Heart left ventricle (tissue), 16 donors: ENCODE data around the gene THSD7B. TPM values are rescaled to one million over a fixed set of nuclear protein-coding genes. Genes with fewer than 3 reads are reported as not detected.

Experiments
- ATAC-seq, 4 donors: fragments of 200-7000 bp; cut with Tn5 transposase; one replicate each; pipeline ENCODE4 v1.9.1; 2020 to 2022; ENCODE audit warnings: moderate library complexity in 4 of 4, mild to moderate bottlenecking in 3 of 4, moderate number of reproducible peaks in 1 of 4
- DNase-seq, 5 donors: peaks; one replicate each; pipeline ENCODE4 v3.0.0-alpha.2; 2020
- H3K27ac ChIP-seq, 12 donors: fragments of 200-600 bp; sonication (generic) in 4 of 12; one replicate each; pipeline versions ENCODE4 v1.5.0 to v1.8.0; 2016 to 2022; ENCODE audit warnings: mild to moderate bottlenecking in 2 of 12
- H3K27me3 ChIP-seq, 9 donors: fragments of 200-600 bp; sonication (generic) in 2 of 9; one replicate each; pipeline versions ENCODE4 v1.5.1 to v1.8.0; 2016 to 2022; ENCODE audit warnings: mild to moderate bottlenecking in 3 of 9
- H3K36me3 ChIP-seq, 9 donors: fragments of 200-600 bp; sonication (generic) in 2 of 9; one replicate each; pipeline versions ENCODE4 v1.5.0 to v1.8.0; 2018 to 2022; ENCODE audit warnings: mild to moderate bottlenecking in 2 of 9
- H3K4me1 ChIP-seq, 12 donors: fragments of 200-600 bp; sonication (generic) in 4 of 12; one replicate each; pipeline versions ENCODE4 v1.5.0 to v1.8.0; 2016 to 2022; ENCODE audit warnings: mild to moderate bottlenecking in 3 of 12
- H3K4me3 ChIP-seq, 12 donors: fragments of 200-600 bp; sonication (generic) in 4 of 12; one replicate each; pipeline versions ENCODE4 v1.5.0 to v1.8.0; 2017 to 2022; ENCODE audit warnings: mild to moderate bottlenecking in 9 of 12, moderate library complexity in 4 of 12
- H3K9me3 ChIP-seq, 12 donors: fragments of 200-600 bp; sonication (generic) in 4 of 12; one replicate each; pipeline versions ENCODE4 v1.5.0 to v1.8.0; 2016 to 2022; ENCODE audit warnings: mild to moderate bottlenecking in 1 of 12
- CTCF ChIP-seq, 12 donors: fragments of 200-600 bp; sonication (generic) in 4 of 12; IDR thresholded peaks; one replicate each; pipeline versions ENCODE4 v1.5.0 to v1.8.0; 2018 to 2022; ENCODE audit warnings: antibody characterized with exemption in 12 of 12, mild to moderate bottlenecking in 5 of 12
- POLR2A ChIP-seq, 2 donors: fragments of 450-650 bp; IDR thresholded peaks; one replicate each; pipeline ENCODE4 v1.6.1; 2017; ENCODE audit warnings: antibody characterized with exemption in 2 of 2, mild to moderate bottlenecking in 2 of 2, moderate library complexity in 2 of 2
- WGBS, 4 donors: extraction: QIAGEN DNeasy Blood & Tissue Kit in 2 of 4; methylation state at CpG; one replicate each; pipeline versions ENCODE4 v1.1.5 to v1.1.7; 2013 to 2018; 5-methylcytosine and 5-hydroxymethylcytosine counted together
- intact Hi-C, 10 donors: fragments of 100-400 bp; cut with DNase I; formaldehyde crosslinking; loops; one replicate each; pipeline versions ENCODE4 v1.11.1 to v1.14.2; 2022
- polyA plus RNA-seq, 2 donors: library from polyadenylated mRNA; stranded (reverse); fragments of 200-250 nt; gene quantifications; one replicate each; pipeline ENCODE4 v1.2.3, GENCODE V29; 2013
- total RNA-seq, 9 donors: library from RNA; depleted of rRNA in 2 of 9; stranded (reverse); fragments of >200 nt in 2 of 9; fragmentation: NEBNext Ultra II Directional in 3 of 9; extraction: Animal tissue kit (Norgen Biotek cat#: 25700) in 3 of 9; gene quantifications; one replicate each; pipeline versions ENCODE4 v1.1.0 to v1.2.4, GENCODE V29; 2016 to 2023
- donor health status: ischemic (EF 13 %, LVEDD 7.1; RV severe dilation, severe dysfunction).
- donor health status: healthy with polysubstance abuse.
- donor health status: DM: no; HTN: yes; CAD: no.
- donor health status: DM: no; HTN: no; CAD: no.
- donor health status: ischemic (EF 25% LVEDD 6.9; RV normal size, moderate dysfunction).
- donor health status: ischemic (EF 25% LVEDD 5.7; RV mildly dilated, moderate dysfunction).
- donor health status: healthy.
- donor health status: DM: yes; HTN: yes; CAD: no.
- donor health status: ischemic (EF 35%, LVEDD 5.7; RV mildly dilated, moderate dysfunction).
- donor health status: nonischemic (EF 11% LVEDD 7.7; RV severe dilation, severe dysfunction).
- donor health status: DM: yes; HTN: yes; CAD: no.
- donor health status: PGD.
- donor health status: ischemic (EF 29% LVEDD 5.4; RV normal size, mild dysfunction).
- donor health status: nonischemic (EF 23%, LVEDD 6.1; RV moderate dilation, normal function).

THSD7B gene
- total and polyA plus RNA-seq, 11 donors, result 0.04 to 0.43 (median 0.17) TPM

GRCh38 chr2:137007938-137008337, 242.6 kb downstream of the THSD7B start:
- intact Hi-C loops, result no loop called here
- no peak overlapping the region for H3K27ac ChIP-seq
- H3K27me3 ChIP-seq, result no peaks in the 10 kb centered on the region
- ATAC-seq, result no peak
- no peaks in the 10 kb centered on the region for H3K36me3 ChIP-seq
- no peaks in the 10 kb centered on the region for H3K4me1 ChIP-seq
- no peaks in the 10 kb centered on the region for H3K9me3 ChIP-seq
- H3K4me3 ChIP-seq, result no peak overlapping the region
- TF ChIP-seq CTCF (IDR thresholded peaks at IDR 0.05) (no peak), POLR2A (IDR thresholded peaks at IDR 0.05) (no peak)
- DNase-seq, result no peak

GRCh38 chr2:137009953-137010352, 244.6 kb downstream of the THSD7B start:
- ATAC-seq, result no peak
- TF ChIP-seq POLR2A (IDR thresholded peaks at IDR 0.05) (no peak), CTCF (IDR thresholded peaks at IDR 0.05) (no peak)
- no peaks in the 10 kb centered on the region for H3K9me3 ChIP-seq
- no peak for DNase-seq
- WGBS, 4 donors, result 68 to 75% (median 72%) methylated on average over 2 of the region's 2 CpGs
- intact Hi-C loops, result no loop called here
- no peaks in the 10 kb centered on the region for H3K4me1 ChIP-seq
- no peak overlapping the region for H3K27ac ChIP-seq
- no peaks in the 10 kb centered on the region for H3K27me3 ChIP-seq
- no peak overlapping the region for H3K4me3 ChIP-seq
- no peaks in the 10 kb centered on the region for H3K36me3 ChIP-seq

- no peak for ATAC-seq
- no peaks in the 10 kb centered on the region for H3K4me1 ChIP-seq
- TF ChIP-seq CTCF (IDR thresholded peaks at IDR 0.05), result no peak
- TF ChIP-seq POLR2A (IDR thresholded peaks at IDR 0.05), result no peak
- H3K36me3 ChIP-seq, result no peaks in the 10 kb centered on the region
- no peak overlapping the region for H3K27ac ChIP-seq
- 78 to 83% (median 79%) methylated on average over 11 of the region's 11 CpGs for WGBS, 4 donors
- H3K9me3 ChIP-seq, result no peaks in the 10 kb centered on the region
- intact Hi-C loops, result no loop called here
- no peak overlapping the region for H3K4me3 ChIP-seq
- H3K27me3 ChIP-seq, result no peaks in the 10 kb centered on the region
- DNase-seq, result no peak
Observed at GRCh38 chr2:137020452-137021196, 255.3 kb downstream of the THSD7B start.

- Histone ChIP-seq H3K4me1 (no peaks in the 10 kb centered on the region), H3K27ac (no peak overlapping the region), H3K4me3 (no peak overlapping the region), H3K9me3 (no peaks in the 10 kb centered on the region), H3K27me3 (no peaks in the 10 kb centered on the region), H3K36me3 (no peaks in the 10 kb centered on the region)
- TF ChIP-seq CTCF (IDR thresholded peaks at IDR 0.05), result no peak
- no peak for TF ChIP-seq POLR2A (IDR thresholded peaks at IDR 0.05)
- no peak for ATAC-seq
- 80 to 87% (median 83%) methylated on average over 3 of the region's 3 CpGs for WGBS, 4 donors
- intact Hi-C loops, result no loop called here
- no peak for DNase-seq
Observed at GRCh38 chr2:137021763-137022162, 256.4 kb downstream of the THSD7B start.
